ENCODE measurements around the gene ADCY2.

ADCY2 gene

DNA sequence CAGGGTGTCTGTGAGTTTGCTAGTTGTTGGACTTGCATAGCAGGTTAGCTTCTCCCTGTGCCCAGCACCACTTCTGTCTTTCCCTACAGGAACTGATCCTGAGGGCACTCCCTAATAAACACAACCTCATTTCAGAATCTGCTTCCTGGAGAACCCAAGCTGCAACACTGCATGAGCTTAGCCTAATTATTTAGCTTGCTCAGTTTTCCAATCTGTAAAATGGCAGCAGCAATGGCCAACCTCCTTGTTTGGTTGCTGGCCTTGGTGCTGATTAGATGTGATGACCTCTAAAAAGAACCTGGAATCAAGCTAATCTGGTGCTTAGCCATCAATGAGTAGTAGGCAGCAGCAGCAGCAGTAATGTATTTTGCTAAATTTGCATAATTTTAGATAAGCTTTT is 133.9 kb downstream of the ADCY2 start:
- H2AFZ ChIP-seq (ENCODE audit: low read depth): no peak overlapping the region
- no peaks in the 10 kb centered on the region for H4K20me1 ChIP-seq (ENCODE audit: insufficient read depth)
- H3K27ac ChIP-seq: no peak overlapping the region
- TF ChIP-seq CTCF (conservative IDR thresholded peaks at IDR 0.05; ENCODE audit: low read depth, low read length): no peak
- H3K27me3 ChIP-seq (ENCODE audit: insufficient read depth, low read depth): no peaks in the 10 kb centered on the region
- no peaks in the 10 kb centered on the region for H3K36me3 ChIP-seq (ENCODE audit: insufficient read depth)
- no peak overlapping the region for H3K9ac ChIP-seq
- H3K4me3 ChIP-seq (IDR thresholded peaks at IDR 0.05; ENCODE audit: insufficient read depth, low read depth, low read length): no peak overlapping the region
- no peaks in the 10 kb centered on the region for H3K79me2 ChIP-seq (ENCODE audit: insufficient read depth, low read depth)
- H3K4me2 ChIP-seq: no peak overlapping the region
- H3K4me1 ChIP-seq (ENCODE audit: low read depth, poor library complexity, severe bottlenecking): no peaks in the 10 kb centered on the region

DNA sequence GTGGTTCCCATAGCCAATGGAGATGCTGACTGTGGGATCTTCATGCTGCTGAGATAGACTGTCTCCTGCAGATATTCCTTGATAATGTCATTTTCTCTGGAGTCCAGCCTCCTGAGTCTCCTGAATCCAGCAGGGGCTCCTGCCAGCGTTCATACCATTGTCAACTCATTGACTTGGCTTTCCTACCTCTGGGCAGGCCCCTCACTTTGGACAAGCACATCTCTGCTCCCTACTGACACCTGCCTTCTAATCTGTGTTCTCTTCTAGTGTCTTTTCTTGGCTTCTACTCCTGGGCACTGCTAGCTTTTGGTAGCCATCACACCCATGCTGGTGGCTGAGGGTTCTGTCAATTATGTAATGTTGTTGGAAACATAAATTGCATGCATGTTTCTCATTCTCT is 138.0 kb downstream of the ADCY2 start:
- Histone ChIP-seq H3K79me2 (ENCODE audit: insufficient read depth, low read depth) (no peaks in the 10 kb centered on the region), H3K4me1 (ENCODE audit: low read depth, poor library complexity, severe bottlenecking) (no peaks in the 10 kb centered on the region), H3K27ac (no peak overlapping the region), H3K9ac (no peak overlapping the region), H2AFZ (ENCODE audit: low read depth) (no peak overlapping the region), H3K27me3 (ENCODE audit: insufficient read depth, low read depth) (no peaks in the 10 kb centered on the region), H3K36me3 (ENCODE audit: insufficient read depth) (no peaks in the 10 kb centered on the region), H4K20me1 (ENCODE audit: insufficient read depth) (no peaks in the 10 kb centered on the region), H3K4me2 (no peak overlapping the region), H3K4me3 (IDR thresholded peaks at IDR 0.05; ENCODE audit: insufficient read depth, low read depth, low read length) (no peak overlapping the region)
- TF ChIP-seq CTCF (conservative IDR thresholded peaks at IDR 0.05; ENCODE audit: low read depth, low read length): no peak

DNA sequence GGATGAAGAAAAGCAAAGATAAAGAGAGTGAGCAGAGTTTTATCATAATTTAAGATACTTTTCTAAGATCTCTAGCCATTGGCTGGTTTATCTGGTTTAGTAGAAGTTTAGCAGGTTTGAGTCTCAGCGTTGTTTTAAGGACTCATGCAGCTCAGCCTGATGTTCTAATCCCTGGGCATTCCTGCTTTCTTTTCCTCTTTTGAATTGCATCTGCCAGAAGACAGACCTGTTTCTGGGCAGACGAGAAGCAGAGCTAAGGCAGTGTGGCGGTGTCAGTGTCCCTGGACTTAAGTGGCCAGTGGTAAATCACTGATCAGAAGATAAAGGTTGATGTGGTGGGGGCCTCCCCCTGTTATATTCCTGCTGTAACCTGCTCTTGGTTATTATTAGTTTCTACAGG is 138.6 kb downstream of the ADCY2 start:
- Histone ChIP-seq H3K27ac (no peak overlapping the region), H3K9ac (no peak overlapping the region), H3K36me3 (ENCODE audit: insufficient read depth) (no peaks in the 10 kb centered on the region), H3K4me1 (ENCODE audit: low read depth, poor library complexity, severe bottlenecking) (no peaks in the 10 kb centered on the region), H3K4me2 (no peak overlapping the region), H2AFZ (ENCODE audit: low read depth) (no peak overlapping the region), H3K27me3 (ENCODE audit: insufficient read depth, low read depth) (no peaks in the 10 kb centered on the region), H3K79me2 (ENCODE audit: insufficient read depth, low read depth) (no peaks in the 10 kb centered on the region), H4K20me1 (ENCODE audit: insufficient read depth) (no peaks in the 10 kb centered on the region), H3K4me3 (IDR thresholded peaks at IDR 0.05; ENCODE audit: insufficient read depth, low read depth, low read length) (no peak overlapping the region)
- no peak for TF ChIP-seq CTCF (conservative IDR thresholded peaks at IDR 0.05; ENCODE audit: low read depth, low read length)

GRCh38 chr5:7537573-7537972 is 141.6 kb downstream of the ADCY2 start:
- H3K79me2 ChIP-seq (ENCODE audit: insufficient read depth, low read depth): no peaks in the 10 kb centered on the region

More at GRCh38 chr5:7537573-7537972, 141.6 kb downstream of the ADCY2 start:
- Histone ChIP-seq H3K4me2 (no peak overlapping the region), H3K4me3 (IDR thresholded peaks at IDR 0.05; ENCODE audit: insufficient read depth, low read depth, low read length) (no peak overlapping the region), H3K4me1 (ENCODE audit: low read depth, poor library complexity, severe bottlenecking) (no peaks in the 10 kb centered on the region), H3K27me3 (ENCODE audit: insufficient read depth, low read depth) (no peaks in the 10 kb centered on the region), H3K36me3 (ENCODE audit: insufficient read depth) (no peaks in the 10 kb centered on the region), H4K20me1 (ENCODE audit: insufficient read depth) (no peaks in the 10 kb centered on the region), H2AFZ (ENCODE audit: low read depth) (no peak overlapping the region), H3K9ac (no peak overlapping the region), H3K27ac (no peak overlapping the region)
- TF ChIP-seq CTCF (conservative IDR thresholded peaks at IDR 0.05; ENCODE audit: low read depth, low read length): no peak

Data from KMS-11 (cell line).